Endothelial cell of hepatic sinusoid (primary cell): Measurements from ENCODE around the gene TRIOBP.
"Not testable (repeated sequence)": the region's sequence is repeated elsewhere in the genome, so short reads cannot be mapped to it uniquely, and the experiment has no call there.

Experiments used
- in situ Hi-C: cut with HindIII; loops from 2 replicates; pipeline ENCODE4 v1.10.0; 2017; ENCODE audit warnings: low sequenced_read_pairs

TRIOBP gene

DNA sequence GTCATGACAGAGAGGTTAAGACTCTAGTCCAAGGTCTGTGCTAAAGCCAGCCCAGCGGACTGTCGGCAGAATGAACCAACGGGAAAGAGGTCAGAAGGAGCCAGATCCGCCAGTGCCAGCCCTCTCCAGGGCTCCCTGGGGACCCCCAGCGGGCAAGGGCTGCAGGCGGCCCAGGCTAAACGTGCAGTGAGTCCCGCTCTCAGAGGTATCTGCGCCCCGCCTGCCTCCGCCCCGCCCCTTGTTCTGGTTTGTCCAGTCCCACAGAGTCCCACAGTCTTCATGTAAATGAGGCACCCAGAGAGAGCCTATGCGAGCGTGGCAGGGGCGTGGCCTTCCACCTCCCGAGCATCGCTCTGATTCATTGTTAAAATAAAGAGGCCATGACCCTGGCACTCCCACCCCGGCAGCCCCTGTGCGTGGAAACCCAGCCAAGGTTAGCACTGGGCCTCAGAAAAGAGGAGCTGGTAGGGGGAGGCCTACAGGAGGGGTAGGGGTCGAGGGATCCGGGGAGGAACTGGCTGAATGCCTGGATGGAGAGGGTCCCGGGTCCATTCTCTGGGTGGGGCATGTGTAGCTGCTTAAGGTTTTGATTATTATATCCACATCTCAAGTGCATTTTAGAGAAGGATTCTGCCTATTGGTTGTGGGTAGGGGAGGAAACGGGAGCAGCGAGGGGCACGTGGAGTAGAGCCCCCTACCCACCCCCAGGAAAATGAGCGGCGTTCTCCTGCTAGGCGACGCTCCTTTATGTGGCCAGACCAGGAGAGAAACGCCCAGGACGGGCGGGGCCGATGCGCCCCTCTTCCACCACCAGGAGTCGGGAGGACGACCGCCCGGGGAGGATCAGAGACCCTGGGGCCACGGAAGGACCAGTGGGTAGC, at the start of gene TRIOBP:
Gene TRIOBP, plus strand, starts transcription at position 392 of the 881 bp plus-strand sequence. CDS start 4,318 bp downstream, outside the sequence.
- in situ Hi-C loops: loop anchor here (5.0 kb wide), 1 partner anchor 35 kb away; no protein-coding TSS in a partner anchor

DNA sequence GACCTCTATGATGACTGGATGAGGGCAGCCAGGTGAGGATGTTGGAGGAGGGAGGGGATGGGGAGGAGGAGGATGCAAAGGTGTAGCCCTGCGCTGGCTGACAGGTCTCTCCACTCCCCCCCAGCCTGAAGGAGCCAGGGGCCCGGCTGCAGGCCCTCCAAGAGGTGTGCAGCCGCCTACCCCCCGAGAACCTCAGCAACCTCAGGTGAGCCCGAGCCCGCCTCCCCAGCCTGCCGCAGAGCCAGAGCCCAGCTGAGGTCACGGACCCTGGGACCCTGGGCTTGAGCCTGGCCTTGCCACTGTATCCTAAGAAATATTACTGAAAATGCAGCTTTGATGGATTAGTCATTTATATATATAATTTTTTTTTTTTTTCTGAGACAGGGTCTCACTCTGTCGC, 49.5 kb upstream of the TRIOBP start:
- in situ Hi-C loops: no loop called here

DNA sequence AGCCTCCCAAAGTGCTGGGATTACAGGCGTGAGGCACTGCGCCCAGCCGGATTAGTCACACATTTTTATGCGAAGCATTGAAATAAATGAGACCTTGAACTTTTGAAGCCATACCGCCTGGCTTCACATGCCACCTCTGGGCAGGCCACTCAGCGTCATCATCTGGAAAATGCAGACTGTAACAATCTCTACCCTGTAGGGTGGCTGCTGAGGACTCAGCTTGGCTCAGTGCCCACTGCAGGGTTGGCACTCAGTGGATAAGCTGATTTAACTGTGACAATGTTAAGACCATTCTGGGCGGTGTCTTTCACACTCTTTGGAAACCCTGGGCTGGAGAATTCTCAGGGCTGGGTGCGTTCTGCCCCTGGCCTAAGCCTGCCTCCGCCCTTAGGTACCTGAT, 48.9 kb upstream of the TRIOBP start:
- in situ Hi-C loops: no loop called here

DNA sequence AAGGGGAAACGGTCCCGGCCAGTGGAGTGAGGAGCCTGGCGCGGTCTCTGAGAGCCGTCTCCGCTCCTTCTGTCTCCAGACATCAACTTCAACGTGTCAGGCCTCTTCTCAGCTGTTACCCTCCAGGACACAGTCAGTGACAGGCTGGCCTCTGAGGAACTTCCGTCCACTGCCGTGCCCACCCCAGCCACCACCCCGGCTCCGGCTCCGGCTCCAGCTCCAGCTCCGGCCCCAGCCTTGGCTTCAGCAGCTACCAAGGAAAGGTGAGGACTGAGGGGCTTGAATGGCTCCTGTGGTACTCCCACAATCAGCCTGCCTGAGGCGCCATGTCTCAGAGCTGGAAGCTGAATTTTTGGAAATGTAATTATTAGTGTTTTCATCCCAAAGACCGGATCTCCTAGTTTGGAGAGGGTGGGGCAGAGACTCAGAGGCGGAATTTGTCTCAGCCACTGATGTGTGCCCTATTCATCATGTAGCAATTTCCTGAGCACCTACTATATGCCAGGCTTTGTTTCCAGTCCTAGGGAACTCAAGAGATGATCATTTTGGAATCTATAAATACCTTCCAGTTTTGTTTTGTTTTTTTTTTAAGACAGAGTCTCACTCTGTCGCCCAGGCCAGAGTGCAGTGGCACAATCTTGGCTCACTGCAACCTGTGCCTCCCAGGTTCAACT, 46.2 kb upstream of the TRIOBP start:
- in situ Hi-C loops: no loop called here

GRCh38 chr22:37654563-37655251, 42.1 kb upstream of the TRIOBP start:
- in situ Hi-C loops: no loop called here

GRCh38 chr22:37655252-37655563, 41.6 kb upstream of the TRIOBP start:
- in situ Hi-C loops: no loop called here

DNA sequence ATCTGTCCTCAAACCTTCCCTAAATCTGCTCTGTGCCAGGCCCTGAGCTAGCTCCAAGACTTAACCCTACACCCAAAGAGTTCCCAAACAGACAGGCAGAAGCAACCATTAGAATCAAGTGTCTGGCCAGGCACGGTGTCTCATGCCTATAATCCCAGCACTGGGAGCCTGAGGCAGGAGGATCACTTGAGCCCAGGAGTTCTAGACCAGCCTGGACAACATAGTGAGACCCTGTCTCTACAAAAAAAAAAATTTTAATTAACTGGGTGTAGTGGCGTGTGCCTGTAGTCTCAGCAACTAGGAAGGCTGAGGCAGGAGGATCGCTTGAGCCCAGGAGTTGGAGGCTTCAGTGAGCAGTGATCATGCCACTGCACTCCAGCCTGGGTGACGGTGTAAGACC, 40.3 kb upstream of the TRIOBP start:
- in situ Hi-C loops: not testable (repeated sequence)

DNA sequence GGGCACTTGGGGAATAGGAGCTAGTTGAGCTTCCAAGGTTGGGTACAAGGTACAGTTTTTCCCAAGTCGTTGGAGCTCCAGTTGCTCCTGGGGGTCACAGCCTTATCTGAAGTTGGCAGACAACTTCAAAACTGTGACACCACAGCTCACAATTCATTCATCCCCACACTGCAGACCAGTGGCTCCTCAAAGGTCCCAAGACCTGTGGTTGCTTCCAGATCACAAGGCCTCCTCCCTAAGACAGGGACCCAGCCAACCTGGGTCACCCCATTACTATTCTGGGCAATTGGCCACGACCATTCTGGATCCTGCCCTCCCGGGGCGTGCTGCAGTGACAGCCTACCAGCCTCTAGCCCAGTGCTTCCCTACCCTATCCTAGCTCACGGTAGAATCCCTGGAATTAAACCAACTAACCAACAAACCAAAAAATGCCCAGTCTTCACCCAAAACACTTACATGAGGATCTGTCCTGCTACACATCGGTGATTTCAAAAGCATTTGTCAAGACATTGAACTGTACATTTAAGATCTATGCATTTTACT, 39.2 kb upstream of the TRIOBP start:
- in situ Hi-C loops: no loop called here

DNA sequence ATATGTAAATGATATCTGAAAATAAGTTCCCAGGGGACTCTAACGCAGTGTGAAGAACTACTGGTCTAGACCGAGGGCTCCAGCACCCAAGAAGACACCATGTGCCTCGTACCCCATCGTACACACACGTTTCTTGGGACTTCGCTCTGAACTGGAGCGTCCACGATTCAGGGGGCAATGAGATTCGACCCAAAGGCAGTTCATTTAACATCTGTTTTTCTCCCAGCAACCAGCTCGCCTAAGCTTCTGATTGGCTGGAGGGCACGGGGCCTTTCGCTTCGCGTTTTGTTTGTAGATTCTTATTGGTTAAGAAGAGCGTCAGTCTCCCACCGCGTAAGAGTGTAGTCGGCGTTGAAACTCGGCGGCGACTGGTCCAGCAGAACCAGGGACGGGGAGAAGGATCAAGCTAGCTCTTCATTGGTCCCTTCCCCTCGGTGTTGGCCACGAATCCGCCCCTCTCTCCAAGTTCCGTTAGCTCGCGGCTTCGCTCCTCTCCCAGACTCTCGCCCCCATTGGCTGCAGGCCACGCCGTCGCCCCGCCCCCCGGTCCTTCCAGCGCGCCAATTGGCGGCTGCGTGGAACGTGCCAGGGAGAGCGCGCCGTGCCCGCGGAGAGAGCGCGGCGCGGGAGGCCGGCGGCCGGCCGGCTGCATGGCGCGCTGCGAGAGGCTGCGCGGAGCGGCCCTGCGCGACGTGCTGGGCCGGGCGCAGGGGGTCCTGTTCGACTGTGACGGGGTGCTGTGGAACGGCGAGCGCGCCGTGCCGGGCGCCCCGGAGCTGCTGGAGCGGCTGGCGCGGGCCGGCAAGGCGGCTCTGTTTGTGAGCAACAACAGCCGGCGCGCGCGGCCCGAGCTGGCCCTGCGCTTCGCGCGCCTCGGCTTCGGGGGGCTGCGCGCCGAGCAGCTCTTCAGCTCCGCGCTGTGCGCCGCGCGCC, 38.4 kb upstream of the TRIOBP start, which contains the start of gene PDXP:
Gene PDXP, plus strand, starts transcription at position 591 of the 933 bp plus-strand sequence. Its CDS starts 60 bp downstream, at position 651.
- in situ Hi-C loops: no loop called here

DNA sequence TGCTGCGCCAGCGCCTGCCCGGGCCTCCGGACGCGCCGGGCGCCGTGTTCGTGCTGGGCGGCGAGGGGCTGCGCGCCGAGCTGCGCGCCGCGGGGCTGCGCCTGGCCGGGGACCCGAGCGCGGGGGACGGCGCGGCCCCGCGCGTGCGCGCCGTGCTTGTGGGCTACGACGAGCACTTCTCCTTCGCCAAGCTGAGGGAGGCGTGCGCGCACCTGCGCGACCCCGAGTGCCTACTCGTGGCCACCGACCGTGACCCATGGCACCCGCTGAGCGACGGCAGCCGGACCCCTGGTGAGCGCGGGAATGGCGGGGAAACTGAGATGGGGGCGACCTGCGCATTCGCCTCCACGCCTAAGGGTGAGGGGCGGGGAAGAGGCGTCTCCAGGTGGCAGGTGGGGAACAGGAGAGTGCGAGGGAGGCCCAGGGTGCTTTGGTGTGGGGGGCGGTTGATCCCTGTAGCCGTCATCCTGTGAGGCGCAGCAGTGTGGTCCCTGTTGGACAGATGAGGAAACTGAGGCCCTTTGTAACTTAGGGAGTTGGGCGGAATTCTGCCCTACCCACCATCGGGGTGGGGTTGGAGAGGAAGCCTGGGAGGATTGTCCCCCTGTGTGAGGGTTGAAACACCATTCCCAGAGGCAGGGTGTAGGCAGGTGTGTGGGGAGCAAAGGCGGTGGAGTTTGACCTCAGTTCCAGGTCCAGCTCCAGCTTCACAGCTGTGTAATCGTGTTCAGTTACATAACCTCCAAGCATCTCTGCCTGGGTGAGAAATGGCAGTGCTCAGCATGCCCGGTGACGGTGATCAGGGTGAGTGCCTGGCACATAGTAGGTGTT, 37.6 kb upstream of the TRIOBP start:
- in situ Hi-C loops: no loop called here

- in situ Hi-C loops: no loop called here
Observed at GRCh38 chr22:37659897-37660708, 36.7 kb upstream of the TRIOBP start.

GRCh38 chr22:37660709-37661045, 36.2 kb upstream of the TRIOBP start:
- in situ Hi-C loops: no loop called here

DNA sequence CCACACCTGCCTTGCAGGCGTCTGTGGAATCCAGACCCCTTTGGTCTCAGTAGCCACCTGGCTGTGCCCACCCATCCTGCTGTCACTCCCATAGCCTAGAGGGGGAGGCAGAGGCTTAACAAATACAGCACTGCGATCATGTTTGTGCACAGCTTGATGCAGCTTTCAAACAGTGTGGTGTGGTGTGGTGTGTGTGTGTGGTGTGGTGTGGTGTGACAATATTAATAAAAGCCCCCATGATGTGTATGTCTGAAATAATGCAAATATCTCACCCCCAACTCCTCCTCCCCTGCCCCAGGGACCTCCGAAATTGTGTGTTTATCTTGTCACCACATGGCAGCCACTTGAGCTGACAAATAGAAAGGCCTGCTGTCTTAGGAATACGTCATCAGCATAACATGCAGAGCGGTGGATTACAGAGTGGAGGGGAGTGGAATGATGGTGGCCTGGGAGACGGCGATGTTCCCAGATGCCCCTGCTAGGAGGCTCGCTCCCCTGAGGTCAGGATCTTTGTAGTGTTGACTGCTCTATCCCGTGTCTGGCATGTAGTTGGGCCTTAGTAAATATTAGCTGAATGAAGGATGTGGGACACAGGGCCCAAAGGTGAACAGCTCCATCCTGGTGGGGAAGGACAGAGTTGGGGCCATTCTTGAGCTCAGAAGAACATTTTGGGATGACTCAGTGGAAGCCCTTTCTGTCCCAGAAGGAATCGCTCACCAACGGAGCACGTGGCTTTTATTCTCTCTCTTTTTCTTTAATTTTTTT, 35.5 kb upstream of the TRIOBP start:
- in situ Hi-C loops: no loop called here

GRCh38 chr22:37662039-37662438, 34.8 kb upstream of the TRIOBP start:
- in situ Hi-C loops: no loop called here

DNA sequence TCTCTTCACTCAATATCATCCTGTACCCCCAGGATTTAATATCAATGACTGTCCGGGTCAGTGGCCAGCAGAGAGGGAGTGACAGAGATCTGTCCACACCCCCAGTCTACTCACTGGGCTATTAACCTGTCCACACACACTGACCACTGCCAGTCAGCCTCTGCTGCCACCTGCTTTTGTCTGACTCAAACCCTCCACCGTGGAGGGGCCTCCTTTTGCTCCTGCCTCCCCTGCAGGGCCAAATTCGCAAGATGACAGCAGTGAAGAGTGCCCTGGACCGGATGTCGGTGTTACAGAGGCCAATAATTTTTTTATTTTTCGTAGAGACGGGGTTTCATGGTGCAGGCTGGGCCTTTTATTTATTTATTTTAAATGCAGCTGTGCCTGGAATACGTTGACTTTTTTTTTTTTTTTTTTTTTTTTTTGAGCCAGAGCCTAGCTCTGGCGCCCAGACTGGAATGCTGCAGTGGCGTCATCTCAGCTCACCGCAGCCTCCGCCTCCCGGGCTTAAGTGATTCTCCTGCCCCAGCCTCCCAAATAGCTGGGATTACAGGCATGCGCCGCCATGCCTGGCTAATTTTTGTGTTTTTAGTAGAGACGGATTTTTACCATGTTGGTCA, 33.2 kb upstream of the TRIOBP start:
- in situ Hi-C loops: no loop called here

- in situ Hi-C loops: no loop called here
Observed at GRCh38 chr22:37664249-37665101, 32.4 kb upstream of the TRIOBP start.

DNA sequence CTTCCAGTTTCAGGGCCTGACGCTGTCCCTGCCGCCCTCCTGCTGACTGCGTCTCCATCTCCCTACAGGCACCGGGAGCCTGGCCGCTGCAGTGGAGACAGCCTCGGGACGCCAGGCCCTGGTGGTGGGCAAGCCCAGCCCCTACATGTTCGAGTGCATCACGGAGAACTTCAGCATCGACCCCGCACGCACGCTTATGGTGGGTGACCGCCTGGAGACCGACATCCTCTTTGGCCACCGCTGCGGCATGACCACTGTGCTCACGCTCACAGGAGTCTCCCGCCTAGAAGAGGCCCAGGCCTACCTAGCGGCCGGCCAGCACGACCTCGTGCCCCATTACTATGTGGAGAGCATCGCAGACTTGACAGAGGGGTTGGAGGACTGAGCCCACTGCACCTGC, 31.4 kb upstream of the TRIOBP start:
- in situ Hi-C loops: no loop called here
